Ectodermal cell (in vitro differentiated cells): ENCODE results near the gene CLRN3.

Experiments
- H3K27ac ChIP-seq: 2 replicates; pipeline ENCODE4 v1.7.0; 2013; ENCODE audit warnings: mild to moderate bottlenecking, low read depth, low read length; ENCODE audit not compliant: insufficient read depth, poor library complexity, severe bottlenecking
- H3K27me3 ChIP-seq: 2 replicates; pipeline ENCODE4 v1.7.0; 2013; ENCODE audit warnings: mild to moderate bottlenecking, low read length; ENCODE audit not compliant: insufficient read depth, control insufficient read depth, poor library complexity, severe bottlenecking
- H3K36me3 ChIP-seq: one replicate; pipeline ENCODE4 v1.7.0; 2013; ENCODE audit warnings: low read length; ENCODE audit not compliant: control insufficient read depth, insufficient read depth
- H3K4me1 ChIP-seq: one replicate; pipeline ENCODE4 v1.7.0; 2013; ENCODE audit warnings: low read length; ENCODE audit not compliant: control insufficient read depth, insufficient read depth
- H3K4me3 ChIP-seq: 2 replicates; pipeline ENCODE4 v1.7.0; 2013; ENCODE audit warnings: low read depth, low read length, control low read depth; ENCODE audit not compliant: insufficient read depth
- H3K9me3 ChIP-seq: 2 replicates; pipeline ENCODE4 v1.7.0; 2013; ENCODE audit warnings: mild to moderate bottlenecking, low read length, moderate library complexity; ENCODE audit not compliant: control insufficient read depth
- WGBS, 2 experiments: methylation state at CpG; one replicate each; pipeline ENCODE4 v1.1.7; 2013; ENCODE audit warnings: missing lambda C conversion rate in 2 of 2; 5-methylcytosine and 5-hydroxymethylcytosine counted together

Gene CLRN3

GRCh38 chr10:127860592-127860991, 32.1 kb downstream of the CLRN3 start:
- H3K4me1 ChIP-seq, result no peaks in the 10 kb centered on the region
- no peak overlapping the region for H3K27ac ChIP-seq
- H3K36me3 ChIP-seq, result no peaks in the 10 kb centered on the region
- no peak overlapping the region for H3K4me3 ChIP-seq
- WGBS, 2 experiments, result 95 to 97% methylated on average over 6 of the region's 6 CpGs
- H3K9me3 ChIP-seq, result no peaks in the 10 kb centered on the region
- H3K27me3 ChIP-seq, result no peaks in the 10 kb centered on the region

- no peaks in the 10 kb centered on the region for H3K9me3 ChIP-seq
- peaks cover 10% of the 10 kb centered on the region for H3K4me1 ChIP-seq
- H3K27me3 ChIP-seq, result peaks cover 11% of the 10 kb centered on the region
- no peak overlapping the region for H3K4me3 ChIP-seq
- no peaks in the 10 kb centered on the region for H3K36me3 ChIP-seq
- WGBS, 2 experiments, result 87 to 89% methylated on average over 10 of the region's 10 CpGs
- H3K27ac ChIP-seq, result no peak overlapping the region
Observed at GRCh38 chr10:127855976-127856375, 36.8 kb downstream of the CLRN3 start.

GRCh38 chr10:127855591-127855881, 37.2 kb downstream of the CLRN3 start:
- peaks cover 10% of the 10 kb centered on the region for H3K4me1 ChIP-seq
- WGBS, 2 experiments, result 91 to 96% methylated on average over 2 of the region's 2 CpGs
- no peaks in the 10 kb centered on the region for H3K36me3 ChIP-seq
- H3K27ac ChIP-seq, result no peak overlapping the region
- no peaks in the 10 kb centered on the region for H3K9me3 ChIP-seq
- peaks cover 11% of the 10 kb centered on the region for H3K27me3 ChIP-seq
- H3K4me3 ChIP-seq, result no peak overlapping the region

GRCh38 chr10:127854769-127855590, 37.8 kb downstream of the CLRN3 start:
- Histone ChIP-seq H3K4me1 (peaks cover 15% of the 10 kb centered on the region), H3K27me3 (peaks cover 11% of the 10 kb centered on the region)
- WGBS, 2 experiments, result 90 to 94% methylated on average over 15 of the region's 15 CpGs

DNA sequence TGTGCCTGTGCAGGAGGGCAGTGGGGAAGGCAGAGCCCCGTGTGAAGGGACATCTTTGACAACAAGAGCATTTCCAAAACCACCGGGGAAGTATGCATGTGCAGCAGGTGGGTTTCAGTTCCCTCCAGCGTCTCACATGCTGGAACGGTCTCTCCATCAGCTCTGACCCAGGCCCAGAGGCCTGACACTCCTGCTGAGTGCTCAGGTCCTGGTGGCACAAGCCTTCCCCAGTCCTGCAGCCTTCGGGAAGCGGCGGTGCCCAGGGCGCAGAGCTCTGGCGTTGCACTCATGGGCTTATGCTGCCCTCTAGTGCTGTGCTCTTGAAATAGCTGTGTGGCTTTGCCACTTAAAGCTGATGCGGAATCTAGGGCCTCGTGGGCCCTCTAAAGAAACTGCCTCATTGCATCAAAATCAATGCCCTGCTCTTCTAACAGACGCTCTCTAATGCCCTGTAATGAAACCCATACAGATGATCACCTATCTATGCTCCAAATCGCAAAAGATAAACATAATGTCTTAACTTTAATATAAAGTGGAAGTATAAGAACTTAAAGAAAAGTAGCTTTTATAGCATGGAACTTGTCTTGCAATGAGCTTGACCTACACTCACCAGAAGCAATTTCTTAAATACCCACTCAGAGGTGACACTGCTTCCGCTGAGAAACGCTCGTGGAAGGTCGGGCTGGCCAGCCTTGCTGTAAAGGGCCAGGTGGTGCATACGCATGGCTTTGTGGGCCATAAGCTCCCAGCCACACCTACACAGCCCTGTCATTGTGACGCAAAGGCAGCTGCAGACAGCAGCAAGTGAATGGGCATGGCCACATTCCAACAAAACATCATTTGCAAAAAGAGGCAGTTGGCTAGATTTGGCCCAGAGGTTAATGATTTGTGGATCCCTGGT, 38.6 kb downstream of the CLRN3 start:
- WGBS, 2 experiments, result 39 to 40% methylated on average over 18 of the region's 19 CpGs
- Histone ChIP-seq H3K27ac (no peak overlapping the region), H3K9me3 (no peaks in the 10 kb centered on the region), H3K27me3 (peaks cover 14% of the 10 kb centered on the region), H3K36me3 (no peaks in the 10 kb centered on the region), H3K4me3 (no peak overlapping the region), H3K4me1 (peaks cover 16% of the 10 kb centered on the region)

More at GRCh38 chr10:127854769-127855590, 37.8 kb downstream of the CLRN3 start:
- H3K4me3 ChIP-seq, result no peak overlapping the region
- no peaks in the 10 kb centered on the region for H3K36me3 ChIP-seq
- H3K27ac ChIP-seq, result no peak overlapping the region
- H3K9me3 ChIP-seq, result no peaks in the 10 kb centered on the region

DNA sequence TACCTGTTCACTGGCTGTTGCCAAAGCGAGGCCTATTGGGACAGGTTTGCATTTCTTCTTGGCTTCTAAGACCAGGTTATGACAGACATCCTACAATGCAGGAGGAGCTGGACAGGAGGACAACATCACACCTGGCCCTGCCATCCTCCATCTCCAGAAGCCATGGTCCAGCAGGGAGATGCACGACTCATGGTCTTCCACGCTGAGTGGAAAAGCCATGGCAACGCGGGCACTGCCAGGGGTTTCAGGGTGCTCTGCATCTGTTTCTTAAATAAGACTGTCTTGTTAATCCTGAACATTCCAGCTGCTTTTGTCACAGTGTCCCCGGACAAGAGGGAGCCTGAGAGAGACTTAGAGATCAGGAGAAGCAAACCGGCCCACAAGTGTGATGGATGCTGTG, 40.3 kb downstream of the CLRN3 start:
- peaks cover 16% of the 10 kb centered on the region for H3K4me1 ChIP-seq
- H3K27me3 ChIP-seq, result peaks cover 14% of the 10 kb centered on the region
- WGBS, 2 experiments, result 95 to 96% methylated on average over 7 of the region's 7 CpGs
- no peaks in the 10 kb centered on the region for H3K36me3 ChIP-seq
- no peaks in the 10 kb centered on the region for H3K9me3 ChIP-seq
- H3K4me3 ChIP-seq, result no peak overlapping the region
- H3K27ac ChIP-seq, result no peak overlapping the region

- Histone ChIP-seq H3K27ac (no peak overlapping the region), H3K36me3 (no peaks in the 10 kb centered on the region), H3K27me3 (peaks cover 18% of the 10 kb centered on the region), H3K9me3 (no peaks in the 10 kb centered on the region), H3K4me1 (peaks cover 16% of the 10 kb centered on the region), H3K4me3 (no peak overlapping the region)
- WGBS, 2 experiments, result 76 to 81% methylated on average over 14 of the region's 14 CpGs
Observed at GRCh38 chr10:127851661-127852194, 41.0 kb downstream of the CLRN3 start.

DNA sequence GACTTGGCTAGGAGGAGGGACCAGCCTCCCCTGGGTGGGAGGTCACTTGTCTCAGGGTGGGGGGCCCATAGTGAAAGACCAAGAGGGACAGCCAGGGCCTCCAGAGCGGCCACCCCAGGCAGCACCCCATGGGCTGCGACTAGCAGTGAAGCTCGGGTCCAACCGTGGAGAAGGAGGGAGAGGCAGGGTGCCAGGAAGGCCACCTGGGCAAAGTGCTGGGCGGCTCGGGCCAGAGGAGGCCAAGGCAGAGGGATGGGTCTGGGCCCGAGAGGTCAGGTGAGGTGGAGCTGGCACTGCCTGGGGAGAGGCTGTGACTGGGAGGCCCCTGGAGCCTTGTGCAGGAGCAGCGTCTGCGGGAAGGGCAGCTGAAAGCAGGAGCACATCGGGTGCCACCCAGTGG, 41.8 kb downstream of the CLRN3 start:
- no peak overlapping the region for H3K27ac ChIP-seq
- H3K36me3 ChIP-seq, result no peaks in the 10 kb centered on the region
- no peaks in the 10 kb centered on the region for H3K9me3 ChIP-seq
- H3K4me1 ChIP-seq, result peaks cover 16% of the 10 kb centered on the region
- WGBS, 2 experiments, result 89% methylated on average over 10 of the region's 10 CpGs
- peaks cover 24% of the 10 kb centered on the region for H3K27me3 ChIP-seq
- no peak overlapping the region for H3K4me3 ChIP-seq

- Histone ChIP-seq H3K27ac (no peak overlapping the region), H3K36me3 (no peaks in the 10 kb centered on the region), H3K4me1 (peaks cover 16% of the 10 kb centered on the region), H3K27me3 (peaks cover 35% of the 10 kb centered on the region), H3K4me3 (no peak overlapping the region), H3K9me3 (no peaks in the 10 kb centered on the region)
- 35 to 48% methylated on average over 8 of the region's 8 CpGs for WGBS, 2 experiments
Observed at GRCh38 chr10:127849921-127850320, 42.8 kb downstream of the CLRN3 start.

DNA sequence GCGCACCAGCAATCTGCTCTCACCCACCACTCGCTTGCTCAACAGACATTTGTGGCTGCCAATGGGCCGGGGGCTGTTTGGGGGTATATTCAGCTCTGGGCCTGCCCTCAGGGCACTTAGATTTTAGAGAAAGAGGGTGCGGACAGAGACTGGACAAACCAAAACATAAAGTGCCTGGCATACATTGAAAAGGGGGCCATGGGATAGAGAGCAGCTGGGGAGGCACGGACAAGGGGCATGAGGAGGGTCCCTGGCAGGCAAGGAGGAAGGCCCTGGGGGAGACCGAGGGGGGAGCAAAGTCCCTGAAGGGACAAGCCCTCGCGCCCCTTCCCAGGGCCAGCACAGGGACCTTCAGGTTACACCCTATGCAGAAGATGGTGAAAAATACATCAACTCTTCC, 43.5 kb downstream of the CLRN3 start:
- no peak overlapping the region for H3K4me3 ChIP-seq
- peaks cover 16% of the 10 kb centered on the region for H3K4me1 ChIP-seq
- H3K27me3 ChIP-seq, result peaks cover 36% of the 10 kb centered on the region
- WGBS, 2 experiments, result 93 to 96% methylated on average over 8 of the region's 8 CpGs
- no peaks in the 10 kb centered on the region for H3K36me3 ChIP-seq
- H3K27ac ChIP-seq, result no peak overlapping the region
- H3K9me3 ChIP-seq, result no peaks in the 10 kb centered on the region
